ENCODE measurements around the gene TEC. TPM values are rescaled to one million over a fixed set of nuclear protein-coding genes. Genes with fewer than 3 reads are reported as not detected.

TEC gene
- total RNA-seq, 1 donor from 2014 or later = 7.7 TPM

- ATAC-seq = no peak
These were observed 53.7 kb downstream of the TEC start for GRCh38 chr4:48215977-48216376.

DNA sequence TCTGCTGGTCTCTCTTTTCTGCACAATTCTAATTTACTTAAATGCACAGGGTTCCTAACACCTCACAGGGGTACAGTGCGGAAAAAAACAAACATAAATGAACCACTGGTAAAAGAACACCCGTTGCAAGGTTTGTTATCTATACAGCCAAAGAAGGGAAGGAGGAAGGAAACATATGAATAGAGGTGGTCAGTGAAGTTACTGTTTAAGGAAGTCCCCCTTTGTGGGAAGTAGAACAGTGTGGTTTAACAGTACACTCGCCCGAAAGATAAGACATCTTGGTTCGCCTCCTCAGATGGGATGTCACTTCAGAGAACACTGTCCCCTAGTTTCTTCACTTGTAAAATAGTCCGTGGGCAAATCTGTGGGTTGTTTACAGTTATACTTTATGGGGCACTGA, 57.5 kb downstream of the TEC start:
- ATAC-seq = peak; percentile 70
- intact Hi-C loops (cut with DNase I) = no loop called here
- H3K36me3 ChIP-seq = no peaks in the 10 kb centered on the region
- no peak for DNase-seq
- H3K27me3 ChIP-seq = no peaks in the 10 kb centered on the region
- no peaks in the 10 kb centered on the region for H3K9me3 ChIP-seq
- no peak overlapping the region for H3K27ac ChIP-seq
- no peaks in the 10 kb centered on the region for H3K4me1 ChIP-seq
- TF ChIP-seq, protein P1, sequence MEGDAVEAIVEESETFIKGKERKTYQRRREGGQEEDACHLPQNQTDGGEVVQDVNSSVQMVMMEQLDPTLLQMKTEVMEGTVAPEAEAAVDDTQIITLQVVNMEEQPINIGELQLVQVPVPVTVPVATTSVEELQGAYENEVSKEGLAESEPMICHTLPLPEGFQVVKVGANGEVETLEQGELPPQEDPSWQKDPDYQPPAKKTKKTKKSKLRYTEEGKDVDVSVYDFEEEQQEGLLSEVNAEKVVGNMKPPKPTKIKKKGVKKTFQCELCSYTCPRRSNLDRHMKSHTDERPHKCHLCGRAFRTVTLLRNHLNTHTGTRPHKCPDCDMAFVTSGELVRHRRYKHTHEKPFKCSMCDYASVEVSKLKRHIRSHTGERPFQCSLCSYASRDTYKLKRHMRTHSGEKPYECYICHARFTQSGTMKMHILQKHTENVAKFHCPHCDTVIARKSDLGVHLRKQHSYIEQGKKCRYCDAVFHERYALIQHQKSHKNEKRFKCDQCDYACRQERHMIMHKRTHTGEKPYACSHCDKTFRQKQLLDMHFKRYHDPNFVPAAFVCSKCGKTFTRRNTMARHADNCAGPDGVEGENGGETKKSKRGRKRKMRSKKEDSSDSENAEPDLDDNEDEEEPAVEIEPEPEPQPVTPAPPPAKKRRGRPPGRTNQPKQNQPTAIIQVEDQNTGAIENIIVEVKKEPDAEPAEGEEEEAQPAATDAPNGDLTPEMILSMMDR (IDR thresholded peaks at IDR 0.05) = no peak
- no peak overlapping the region for H3K4me3 ChIP-seq

More at GRCh38 chr4:48215977-48216376, 53.7 kb downstream of the TEC start:
- Histone ChIP-seq H3K4me3 (no peak overlapping the region), H3K27ac (no peak overlapping the region), H3K9me3 (no peaks in the 10 kb centered on the region), H3K36me3 (no peaks in the 10 kb centered on the region), H3K4me1 (no peaks in the 10 kb centered on the region), H3K27me3 (no peaks in the 10 kb centered on the region)
- intact Hi-C loops (cut with DNase I) = no loop called here
- DNase-seq = no peak
- TF ChIP-seq, protein P1 (IDR thresholded peaks at IDR 0.05) = no peak

GRCh38 chr4:48210966-48211328, 58.7 kb downstream of the TEC start:
- Histone ChIP-seq H3K27me3 (no peaks in the 10 kb centered on the region), H3K4me3 (no peak overlapping the region), H3K36me3 (no peaks in the 10 kb centered on the region), H3K4me1 (no peaks in the 10 kb centered on the region), H3K27ac (no peak overlapping the region), H3K9me3 (no peaks in the 10 kb centered on the region)
- no peak for ATAC-seq
- DNase-seq = no peak
- TF ChIP-seq, protein P1 (IDR thresholded peaks at IDR 0.05) = no peak
- intact Hi-C loops (cut with DNase I) = no loop called here

DNA sequence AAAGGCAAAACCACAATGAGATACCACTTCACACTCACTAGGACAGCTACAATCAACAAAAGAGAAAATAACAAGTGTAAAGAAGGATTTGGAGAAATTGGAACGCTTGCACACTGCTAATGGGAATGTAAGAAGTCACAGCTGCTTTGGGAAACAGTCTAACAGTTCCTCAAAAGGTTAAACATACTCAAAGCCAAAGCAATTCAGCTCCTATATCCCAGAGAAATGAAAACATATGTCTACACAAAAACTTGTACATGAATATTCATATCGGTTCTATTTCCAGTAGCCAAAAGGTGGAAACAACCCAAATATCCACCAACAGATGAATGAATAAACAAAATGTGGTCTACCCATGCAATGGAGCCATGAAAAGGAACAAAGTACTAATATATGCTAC, 64.0 kb downstream of the TEC start:
- Histone ChIP-seq H3K4me1 (no peaks in the 10 kb centered on the region), H3K36me3 (no peaks in the 10 kb centered on the region), H3K4me3 (no peak overlapping the region), H3K9me3 (no peaks in the 10 kb centered on the region), H3K27ac (no peak overlapping the region), H3K27me3 (no peaks in the 10 kb centered on the region)
- TF ChIP-seq, protein P1 (IDR thresholded peaks at IDR 0.05) = no peak
- intact Hi-C loops (cut with DNase I) = no loop called here
- no peak for ATAC-seq
- DNase-seq = no peak

DNA sequence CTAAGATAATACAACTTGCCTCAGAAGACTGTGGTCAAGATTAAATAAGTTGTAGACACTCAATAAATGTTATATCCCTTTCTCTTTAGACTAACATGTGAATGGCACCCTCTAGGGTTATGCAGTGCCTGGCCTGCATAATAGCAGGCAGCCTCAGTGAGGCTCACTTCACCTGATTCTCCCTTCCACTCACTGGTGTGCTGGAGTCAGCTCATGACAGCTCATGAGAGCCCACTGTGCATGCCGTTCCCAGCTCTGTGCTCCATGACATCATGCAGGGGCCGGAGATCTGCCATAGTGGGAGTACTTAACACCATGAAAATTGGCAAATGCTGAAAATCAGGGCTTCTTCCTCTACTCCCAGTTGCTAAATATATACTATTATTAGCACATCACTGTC, 64.5 kb downstream of the TEC start:
- Histone ChIP-seq H3K27me3 (no peaks in the 10 kb centered on the region), H3K4me1 (no peaks in the 10 kb centered on the region), H3K9me3 (no peaks in the 10 kb centered on the region), H3K36me3 (no peaks in the 10 kb centered on the region), H3K4me3 (no peak overlapping the region), H3K27ac (no peak overlapping the region)
- ATAC-seq (peak; percentile 34), DNase-seq (no peak)
- intact Hi-C loops (cut with DNase I) = no loop called here
- TF ChIP-seq, protein P1 (IDR thresholded peaks at IDR 0.05) = no peak

- no peaks in the 10 kb centered on the region for H3K9me3 ChIP-seq
- intact Hi-C loops (cut with DNase I) = no loop called here
- TF ChIP-seq, protein P1 (IDR thresholded peaks at IDR 0.05) = no peak
- no peak for DNase-seq
- H3K27ac ChIP-seq = no peak overlapping the region
- no peaks in the 10 kb centered on the region for H3K36me3 ChIP-seq
- H3K27me3 ChIP-seq = no peaks in the 10 kb centered on the region
- H3K4me3 ChIP-seq = no peak overlapping the region
- no peak for ATAC-seq
- H3K4me1 ChIP-seq = no peaks in the 10 kb centered on the region
These were observed 65.8 kb downstream of the TEC start for GRCh38 chr4:48203819-48204218.

Measured in upper lobe of right lung (tissue), 1 donor.